Kidney (tissue), 14 donors: Measurements from ENCODE around the gene CELA1. TPM values are rescaled to one million over a fixed set of nuclear protein-coding genes. Genes with fewer than 3 reads are reported as not detected.

Experiments
- DNase-seq, 5 donors: peaks; one replicate each; pipeline ENCODE4 v3.0.0-alpha.2; 2013 to 2020
- FAIRE-seq: peaks from 2 replicates; lab custom pipeline; 2012; peaks lifted over from hg19 to GRCh38; lab: Jason Lieb, UNC
- H3K27ac ChIP-seq, 2 donors: one replicate each; pipeline ENCODE4 v1.7.0; 2013; ENCODE audit warnings: low read depth in 2 of 2, low read length in 2 of 2, inconsistent platforms in 1 of 2
- H3K27me3 ChIP-seq: one replicate; pipeline ENCODE4 v1.7.1; 2013; ENCODE audit warnings: low read length, inconsistent platforms; ENCODE audit not compliant: control insufficient read depth, insufficient read depth
- H3K36me3 ChIP-seq, 3 donors: one replicate each; pipeline versions ENCODE4 v1.7.0 to v1.7.1; 2013; ENCODE audit warnings: low read length in 3 of 3, control low read depth in 1 of 3, inconsistent platforms in 1 of 3; ENCODE audit not compliant: insufficient read depth in 3 of 3, control insufficient read depth in 2 of 3
- H3K4me1 ChIP-seq, 3 donors: one replicate each; pipeline versions ENCODE4 v1.7.0 to v1.7.1; 2013; ENCODE audit warnings: low read length in 3 of 3, inconsistent platforms in 1 of 3, low read depth in 1 of 3; ENCODE audit not compliant: control insufficient read depth in 2 of 3, insufficient read depth in 2 of 3
- H3K4me3 ChIP-seq, 3 donors: one replicate each; pipeline versions ENCODE4 v1.7.0 to v1.8.1; 2013; ENCODE audit warnings: low read length in 3 of 3, control low read depth in 1 of 3, inconsistent platforms in 1 of 3
- H3K9ac ChIP-seq, 3 donors: one replicate each; pipeline versions ENCODE4 v1.7.0 to v1.7.1; 2013; ENCODE audit warnings: low read length in 3 of 3, control low read depth in 1 of 3, inconsistent platforms in 1 of 3
- H3K9me3 ChIP-seq, 3 donors: one replicate each; pipeline versions ENCODE4 v1.7.0 to v1.7.1; 2013; ENCODE audit warnings: low read length in 3 of 3, control low read depth in 1 of 3, inconsistent platforms in 1 of 3; ENCODE audit not compliant: control insufficient read depth in 2 of 3, insufficient read depth in 1 of 3
- CTCF ChIP-seq: IDR thresholded peaks from 3 replicates; pipeline ENCODE4 v1.5.1; 2012; ENCODE audit warnings: mild to moderate bottlenecking, moderate library complexity, borderline replicate concordance; ENCODE audit not compliant: insufficient read depth; ENCODE audit errors: extremely low read depth
- intact Hi-C: fragments of 100-400 bp; cut with DNase I; formaldehyde crosslinking; loops from one replicate; pipeline ENCODE4 v1.11.1; 2022
- polyA plus RNA-seq: library from polyadenylated mRNA; stranded (reverse); fragments of 350-450 nt; fragmentation: Illumina TruSeq; extraction: RNeasy Lipid Tissue Mini Kit (QIAGEN cat#74804); gene quantifications from one replicate; pipeline ENCODE4 v1.2.3, GENCODE V29; 2014; ENCODE audit warnings: low read depth, low replicate concordance; ENCODE audit not compliant: insufficient read depth
- total RNA-seq: library from RNA; stranded (reverse); fragmentation: NEBNext Ultra II Directional; extraction: Animal tissue kit (Norgen Biotek cat#: 25700); gene quantifications from one replicate; pipeline ENCODE4 v1.2.1, GENCODE V29; 2021
- donor health status: control.
- donor health status: control.
- donor health status: control.
- donor health status: control.
- donor health status: control.
- donor health status: DM: yes; HTN: yes; CAD: no.
- donor health status: Normal renal cell carcinoma (clear cell type).

CELA1 gene
- total and polyA plus RNA-seq, 2 donors from 2014 or later = not detected

GRCh38 chr12:51390457-51390856 is 44.0 kb upstream of the CELA1 start:
- no peaks in the 10 kb centered on the region for H3K27me3 ChIP-seq
- H3K9me3 ChIP-seq = no peaks in the 10 kb centered on the region
- H3K4me3 ChIP-seq = no peak overlapping the region
- no peak for TF ChIP-seq CTCF
- no peaks in the 10 kb centered on the region for H3K36me3 ChIP-seq
- H3K27ac ChIP-seq = no peak overlapping the region
- FAIRE-seq (no peak), DNase-seq (no peak)
- H3K4me1 ChIP-seq = peaks cover 0 to 3% (median 0%) of the 10 kb centered on the region in 3 donors
- no peak overlapping the region for H3K9ac ChIP-seq
- intact Hi-C loops = no loop called here

GRCh38 chr12:51389302-51389999 is 43.0 kb upstream of the CELA1 start:
- DNase-seq = no peak
- H3K4me3 ChIP-seq = no peak overlapping the region
- no peaks in the 10 kb centered on the region for H3K27me3 ChIP-seq
- no peaks in the 10 kb centered on the region for H3K9me3 ChIP-seq
- no peak for TF ChIP-seq CTCF
- no peak for FAIRE-seq
- no peaks in the 10 kb centered on the region for H3K36me3 ChIP-seq
- H3K4me1 ChIP-seq = peaks cover 0 to 3% (median 0%) of the 10 kb centered on the region in 3 donors
- H3K9ac ChIP-seq = no peak overlapping the region
- intact Hi-C loops = no loop called here
- no peak overlapping the region for H3K27ac ChIP-seq

- Histone ChIP-seq H3K27me3 (no peaks in the 10 kb centered on the region), H3K4me3 (no peak overlapping the region), H3K36me3 (no peaks in the 10 kb centered on the region), H3K27ac (no peak overlapping the region), H3K4me1 (peaks cover 0 to 3% (median 0%) of the 10 kb centered on the region in 3 donors), H3K9ac (no peak overlapping the region), H3K9me3 (no peaks in the 10 kb centered on the region)
- intact Hi-C loops = no loop called here
- DNase-seq = peak in 1 of 5 donors; percentile 9
- FAIRE-seq = no peak
- TF ChIP-seq CTCF = no peak
These were observed 42.4 kb upstream of the CELA1 start for GRCh38 chr12:51388846-51389245.
